HepG2 (cell line): Measurements from ENCODE around the gene SLC25A19. TPM values are rescaled to one million over a fixed set of nuclear protein-coding genes. Genes with fewer than 3 reads are reported as not detected.

Experiments used
- ARNT ChIP-seq: fragments of 450-650 bp; IDR thresholded peaks from 2 replicates; pipeline ENCODE4 v1.6.1; 2017
- CENPT ChIP-seq: sonication (generic); formaldehyde crosslinking; IDR thresholded peaks from 2 replicates; pipeline ENCODE4 v1.8.0; 2022; ENCODE audit warnings: low read depth, mild to moderate bottlenecking, moderate library complexity, missing genetic modification reagents
- ESRRA ChIP-seq: sonication (generic); formaldehyde crosslinking; IDR thresholded peaks from 2 replicates; pipeline ENCODE4 v1.5.1; 2020; ENCODE audit warnings: mild to moderate bottlenecking, low read depth, missing genetic modification reagents
- ZNF12 ChIP-seq: sonication (generic); formaldehyde crosslinking; IDR thresholded peaks from 2 replicates; pipeline ENCODE4 v1.5.0; 2020; ENCODE audit warnings: missing genetic modification reagents
- ZNF335 ChIP-seq: sonication (generic); formaldehyde crosslinking; IDR thresholded peaks from 2 replicates; pipeline ENCODE4 v1.4.0; 2020; ENCODE audit warnings: missing genetic modification reagents
- ZNF446 ChIP-seq: sonication (generic); formaldehyde crosslinking; IDR thresholded peaks from 2 replicates; pipeline ENCODE4 v1.5.0; 2020; ENCODE audit warnings: mild to moderate bottlenecking, missing genetic modification reagents
- ZNF510 ChIP-seq: sonication (generic); formaldehyde crosslinking; IDR thresholded peaks from 2 replicates; pipeline ENCODE4 v1.4.0; 2020; ENCODE audit warnings: low read depth, mild to moderate bottlenecking, missing genetic modification reagents
- polyA plus RNA-seq, 8 experiments: library from polyadenylated mRNA; depleted of rRNA in 3 of 8; stranded (reverse) in 7 of 8; unstranded in 1 of 8; fragments of >200 nt; fragmentation: Illumina TruSeq in 4 of 8; extraction: Trizol in 4 of 8; gene quantifications; 2 replicates each; pipeline versions ENCODE4 v1.2.1 to v1.2.3, GENCODE V29; 2011 to 2016; ENCODE audit warnings: low read depth in 4 of 8, missing spikeins in 1 of 8, mixed read lengths in 1 of 8; ENCODE audit not compliant: insufficient read depth in 1 of 8
- total RNA-seq, 5 experiments: library from RNA; depleted of rRNA; stranded (reverse); fragments of >200 nt; fragmentation: Illumina TruSeq; extraction: Trizol; gene quantifications; 2 replicates each; pipeline ENCODE4 v1.2.3, GENCODE V29; 2016; ENCODE audit warnings: low read depth in 1 of 5
- TF ChIP-seq, protein P1 (sequence below): sonication (generic); formaldehyde crosslinking; IDR thresholded peaks from 2 replicates; pipeline ENCODE4 v1.4.0; 2020; ENCODE audit warnings: mild to moderate bottlenecking, missing genetic modification reagents
- TF ChIP-seq, protein P2 (sequence below): sonication (generic); formaldehyde crosslinking; conservative IDR thresholded peaks from 2 replicates; pipeline ENCODE4 v1.4.0; 2020; ENCODE audit warnings: missing genetic modification reagents
- TF ChIP-seq, protein P3 (sequence below): sonication (generic); formaldehyde crosslinking; IDR thresholded peaks from 2 replicates; pipeline ENCODE4 v1.9.0; 2021; ENCODE audit warnings: missing genetic modification reagents, borderline replicate concordance
- TF ChIP-seq, protein P4 (sequence below): sonication (generic); formaldehyde crosslinking; IDR thresholded peaks from 2 replicates; pipeline ENCODE4 v1.9.0; 2022; ENCODE audit warnings: low read depth, missing genetic modification reagents

Gene SLC25A19
- total and polyA plus RNA-seq, 2 of the 13 experiments (the other 11 are each of a cell fraction or from before 2014, with no cell fraction given): 24.4 to 41.4 TPM

DNA sequence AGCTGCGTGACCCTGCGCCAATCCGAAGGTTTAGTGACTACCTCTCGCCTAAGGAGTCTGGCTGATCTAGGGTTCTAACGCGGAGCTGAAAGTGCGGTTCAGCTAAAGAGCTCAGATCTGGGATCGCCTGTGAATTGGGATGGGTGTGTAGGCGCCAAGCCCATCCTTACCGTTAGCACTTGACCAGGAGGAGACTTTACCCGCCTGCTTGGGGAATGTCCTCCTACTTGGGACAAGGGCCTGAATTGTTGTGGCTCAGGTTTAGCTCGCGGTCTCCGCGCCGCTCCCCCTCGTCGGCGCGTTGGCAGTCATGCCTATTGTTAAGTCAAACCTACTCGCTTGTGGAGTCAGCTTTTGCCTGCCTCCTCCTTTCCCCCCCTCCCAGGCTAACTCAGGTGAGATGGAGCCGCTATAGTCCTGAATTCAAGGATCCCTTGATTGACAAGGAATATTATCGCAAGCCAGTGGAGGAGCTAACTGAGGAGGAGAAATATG, 27.1 kb downstream of the SLC25A19 start (continued):
- TF ChIP-seq ZNF446 (CRISPR knock-in tag) (no peak), ESRRA (CRISPR knock-in tag) (no peak), CENPT (CRISPR knock-in tag) (no peak), ARNT (no peak), ZNF510 (CRISPR knock-in tag) (no peak), ZNF12 (no peak), ZNF335 (CRISPR knock-in tag) (no peak)
- TF ChIP-seq, protein P1, sequence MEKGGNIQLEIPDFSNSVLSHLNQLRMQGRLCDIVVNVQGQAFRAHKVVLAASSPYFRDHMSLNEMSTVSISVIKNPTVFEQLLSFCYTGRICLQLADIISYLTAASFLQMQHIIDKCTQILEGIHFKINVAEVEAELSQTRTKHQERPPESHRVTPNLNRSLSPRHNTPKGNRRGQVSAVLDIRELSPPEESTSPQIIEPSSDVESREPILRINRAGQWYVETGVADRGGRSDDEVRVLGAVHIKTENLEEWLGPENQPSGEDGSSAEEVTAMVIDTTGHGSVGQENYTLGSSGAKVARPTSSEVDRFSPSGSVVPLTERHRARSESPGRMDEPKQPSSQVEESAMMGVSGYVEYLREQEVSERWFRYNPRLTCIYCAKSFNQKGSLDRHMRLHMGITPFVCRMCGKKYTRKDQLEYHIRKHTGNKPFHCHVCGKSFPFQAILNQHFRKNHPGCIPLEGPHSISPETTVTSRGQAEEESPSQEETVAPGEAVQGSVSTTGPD (CRISPR knock-in tag): peak; percentile 44; the same call in 1 of the 2 replicates
- TF ChIP-seq, protein P2, sequence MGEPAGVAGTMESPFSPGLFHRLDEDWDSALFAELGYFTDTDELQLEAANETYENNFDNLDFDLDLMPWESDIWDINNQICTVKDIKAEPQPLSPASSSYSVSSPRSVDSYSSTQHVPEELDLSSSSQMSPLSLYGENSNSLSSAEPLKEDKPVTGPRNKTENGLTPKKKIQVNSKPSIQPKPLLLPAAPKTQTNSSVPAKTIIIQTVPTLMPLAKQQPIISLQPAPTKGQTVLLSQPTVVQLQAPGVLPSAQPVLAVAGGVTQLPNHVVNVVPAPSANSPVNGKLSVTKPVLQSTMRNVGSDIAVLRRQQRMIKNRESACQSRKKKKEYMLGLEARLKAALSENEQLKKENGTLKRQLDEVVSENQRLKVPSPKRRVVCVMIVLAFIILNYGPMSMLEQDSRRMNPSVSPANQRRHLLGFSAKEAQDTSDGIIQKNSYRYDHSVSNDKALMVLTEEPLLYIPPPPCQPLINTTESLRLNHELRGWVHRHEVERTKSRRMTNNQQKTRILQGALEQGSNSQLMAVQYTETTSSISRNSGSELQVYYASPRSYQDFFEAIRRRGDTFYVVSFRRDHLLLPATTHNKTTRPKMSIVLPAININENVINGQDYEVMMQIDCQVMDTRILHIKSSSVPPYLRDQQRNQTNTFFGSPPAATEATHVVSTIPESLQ (CRISPR knock-in tag): no peak
- TF ChIP-seq, protein P3, sequence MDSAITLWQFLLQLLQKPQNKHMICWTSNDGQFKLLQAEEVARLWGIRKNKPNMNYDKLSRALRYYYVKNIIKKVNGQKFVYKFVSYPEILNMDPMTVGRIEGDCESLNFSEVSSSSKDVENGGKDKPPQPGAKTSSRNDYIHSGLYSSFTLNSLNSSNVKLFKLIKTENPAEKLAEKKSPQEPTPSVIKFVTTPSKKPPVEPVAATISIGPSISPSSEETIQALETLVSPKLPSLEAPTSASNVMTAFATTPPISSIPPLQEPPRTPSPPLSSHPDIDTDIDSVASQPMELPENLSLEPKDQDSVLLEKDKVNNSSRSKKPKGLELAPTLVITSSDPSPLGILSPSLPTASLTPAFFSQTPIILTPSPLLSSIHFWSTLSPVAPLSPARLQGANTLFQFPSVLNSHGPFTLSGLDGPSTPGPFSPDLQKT (CRISPR knock-in tag): no peak
- TF ChIP-seq, protein P4, sequence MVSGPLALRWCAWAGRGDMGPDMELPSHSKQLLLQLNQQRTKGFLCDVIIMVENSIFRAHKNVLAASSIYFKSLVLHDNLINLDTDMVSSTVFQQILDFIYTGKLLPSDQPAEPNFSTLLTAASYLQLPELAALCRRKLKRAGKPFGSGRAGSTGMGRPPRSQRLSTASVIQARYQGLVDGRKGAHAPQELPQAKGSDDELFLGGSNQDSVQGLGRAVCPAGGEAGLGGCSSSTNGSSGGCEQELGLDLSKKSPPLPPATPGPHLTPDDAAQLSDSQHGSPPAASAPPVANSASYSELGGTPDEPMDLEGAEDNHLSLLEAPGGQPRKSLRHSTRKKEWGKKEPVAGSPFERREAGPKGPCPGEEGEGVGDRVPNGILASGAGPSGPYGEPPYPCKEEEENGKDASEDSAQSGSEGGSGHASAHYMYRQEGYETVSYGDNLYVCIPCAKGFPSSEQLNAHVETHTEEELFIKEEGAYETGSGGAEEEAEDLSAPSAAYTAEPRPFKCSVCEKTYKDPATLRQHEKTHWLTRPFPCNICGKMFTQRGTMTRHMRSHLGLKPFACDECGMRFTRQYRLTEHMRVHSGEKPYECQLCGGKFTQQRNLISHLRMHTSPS (CRISPR knock-in tag): no peak
- TF ChIP-seq, all 625 proteins: peak for 36
